Stimulated activated CD8-positive, alpha-beta memory T cell treated with anti-CD3 and anti-CD28 coated beads, Interleukin-7, amount 100 ng/mL, for 48 hours (primary cell): ENCODE results near the gene ZNF714.

Experiments used
- DNase-seq, 2 donors: peaks; one replicate each; pipeline ENCODE4 v3.0.0-alpha.2; 2020; ENCODE audit warnings: low read depth in 1 of 2; ENCODE audit errors: extremely low read depth in 1 of 2

ZNF714 gene

GRCh38 chr19:21082011-21082975 lies at the start of gene ZNF714:
TSS of gene ZNF714 (plus strand) at chr19:21082203. CDS start at chr19:21098269, 16,066 bp downstream.
- peak; percentile 52 to 82 for DNase-seq

- no peak for DNase-seq
These were observed 37.0 kb upstream of the ZNF714 start for GRCh38 chr19:21045028-21045427.

GRCh38 chr19:21046489-21046888 lies 35.5 kb upstream of the ZNF714 start:
- no peak for DNase-seq

GRCh38 chr19:21047716-21048115 lies 34.3 kb upstream of the ZNF714 start:
- DNase-seq, result no peak

- no peak for DNase-seq
These were observed 29.1 kb upstream of the ZNF714 start for GRCh38 chr19:21052902-21053301.

- DNase-seq, result no peak
These were observed 16.7 kb upstream of the ZNF714 start for GRCh38 chr19:21065336-21065735.

GRCh38 chr19:21084343-21084742 lies 2.3 kb downstream of the ZNF714 start:
- DNase-seq, result peak in 1 of 2 donors; percentile 22

- no peak for DNase-seq
These were observed 5.9 kb downstream of the ZNF714 start for GRCh38 chr19:21087871-21088270.

GRCh38 chr19:21092109-21092508 lies 10.1 kb downstream of the ZNF714 start:
- DNase-seq, result no peak

- no peak for DNase-seq
These were observed 12.5 kb downstream of the ZNF714 start for GRCh38 chr19:21094347-21095025.

GRCh38 chr19:21098291-21098690 lies 16.3 kb downstream of the ZNF714 start:
- DNase-seq, result no peak

GRCh38 chr19:21101521-21102242 lies 19.7 kb downstream of the ZNF714 start:
- DNase-seq, result no peak

- no peak for DNase-seq
These were observed 27.1 kb downstream of the ZNF714 start for GRCh38 chr19:21109116-21109515.

- DNase-seq, result no peak
These were observed 28.2 kb downstream of the ZNF714 start for GRCh38 chr19:21110183-21110582.

GRCh38 chr19:21115430-21115829 lies 33.4 kb downstream of the ZNF714 start:
- no peak for DNase-seq

- DNase-seq, result no peak
These were observed 35.3 kb downstream of the ZNF714 start for GRCh38 chr19:21117041-21117907.

GRCh38 chr19:21126078-21126477 lies 44.1 kb downstream of the ZNF714 start:
- DNase-seq, result no peak

GRCh38 chr19:21127001-21127400 lies 45.0 kb downstream of the ZNF714 start:
- DNase-seq, result no peak

- no peak for DNase-seq
These were observed 45.9 kb downstream of the ZNF714 start for GRCh38 chr19:21127898-21128297.
